ENCODE measurements around the gene TRIM51.
"Not testable (repeated sequence)": the region's sequence is repeated elsewhere in the genome, so short reads cannot be mapped to it uniquely, and the experiment has no call there.

DNA sequence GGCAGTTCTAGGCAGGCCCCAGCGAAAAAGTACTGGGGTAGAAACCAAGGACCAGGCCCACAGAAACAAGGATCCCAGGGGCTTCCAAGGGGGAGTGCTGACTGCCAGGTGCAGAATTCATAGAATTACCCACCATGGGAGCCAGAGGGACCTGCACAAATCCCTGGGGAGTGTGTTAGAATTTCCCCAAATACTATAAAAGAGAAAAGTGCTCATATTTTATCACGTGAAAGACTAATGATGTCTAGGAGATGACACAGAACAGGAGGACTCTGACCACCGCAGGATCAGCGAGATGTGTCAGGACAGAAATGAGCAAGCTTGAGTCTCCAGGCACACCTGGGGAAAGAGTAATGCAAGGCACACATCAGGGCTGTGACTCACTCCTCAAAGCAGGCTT, 15.7 kb upstream of the TRIM51 start:
- TF ChIP-seq, protein P1, sequence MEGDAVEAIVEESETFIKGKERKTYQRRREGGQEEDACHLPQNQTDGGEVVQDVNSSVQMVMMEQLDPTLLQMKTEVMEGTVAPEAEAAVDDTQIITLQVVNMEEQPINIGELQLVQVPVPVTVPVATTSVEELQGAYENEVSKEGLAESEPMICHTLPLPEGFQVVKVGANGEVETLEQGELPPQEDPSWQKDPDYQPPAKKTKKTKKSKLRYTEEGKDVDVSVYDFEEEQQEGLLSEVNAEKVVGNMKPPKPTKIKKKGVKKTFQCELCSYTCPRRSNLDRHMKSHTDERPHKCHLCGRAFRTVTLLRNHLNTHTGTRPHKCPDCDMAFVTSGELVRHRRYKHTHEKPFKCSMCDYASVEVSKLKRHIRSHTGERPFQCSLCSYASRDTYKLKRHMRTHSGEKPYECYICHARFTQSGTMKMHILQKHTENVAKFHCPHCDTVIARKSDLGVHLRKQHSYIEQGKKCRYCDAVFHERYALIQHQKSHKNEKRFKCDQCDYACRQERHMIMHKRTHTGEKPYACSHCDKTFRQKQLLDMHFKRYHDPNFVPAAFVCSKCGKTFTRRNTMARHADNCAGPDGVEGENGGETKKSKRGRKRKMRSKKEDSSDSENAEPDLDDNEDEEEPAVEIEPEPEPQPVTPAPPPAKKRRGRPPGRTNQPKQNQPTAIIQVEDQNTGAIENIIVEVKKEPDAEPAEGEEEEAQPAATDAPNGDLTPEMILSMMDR (IDR thresholded peaks at IDR 0.05 in 2 of 3, conservative IDR thresholded peaks at IDR 0.05 in 1 of 3; ENCODE audit: borderline replicate concordance in 1 of 3, insufficient read depth in 1 of 3, low read depth in 2 of 3, low read length in 2 of 3), result not testable (repeated sequence)
- TF ChIP-seq EZH2 (IDR thresholded peaks at IDR 0.05); SIN3A (IDR thresholded peaks at IDR 0.05; ENCODE audit: low read depth); POLR2A (IDR thresholded peaks at IDR 0.05; ENCODE audit: borderline replicate concordance, extremely low read depth, insufficient read depth, insufficient read length); POLR2AphosphoS5 (IDR thresholded peaks at IDR 0.05; ENCODE audit: low read depth, low read length); EZH2phosphoT487 (IDR thresholded peaks at IDR 0.05; ENCODE audit: borderline replicate concordance): not testable (repeated sequence)
- TF ChIP-seq, protein P2, sequence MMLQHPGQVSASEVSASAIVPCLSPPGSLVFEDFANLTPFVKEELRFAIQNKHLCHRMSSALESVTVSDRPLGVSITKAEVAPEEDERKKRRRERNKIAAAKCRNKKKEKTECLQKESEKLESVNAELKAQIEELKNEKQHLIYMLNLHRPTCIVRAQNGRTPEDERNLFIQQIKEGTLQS (IDR thresholded peaks at IDR 0.05), result not testable (repeated sequence)

Data from HCT116 (cell line).